ENCODE results near the gene RAB3B.

DNA sequence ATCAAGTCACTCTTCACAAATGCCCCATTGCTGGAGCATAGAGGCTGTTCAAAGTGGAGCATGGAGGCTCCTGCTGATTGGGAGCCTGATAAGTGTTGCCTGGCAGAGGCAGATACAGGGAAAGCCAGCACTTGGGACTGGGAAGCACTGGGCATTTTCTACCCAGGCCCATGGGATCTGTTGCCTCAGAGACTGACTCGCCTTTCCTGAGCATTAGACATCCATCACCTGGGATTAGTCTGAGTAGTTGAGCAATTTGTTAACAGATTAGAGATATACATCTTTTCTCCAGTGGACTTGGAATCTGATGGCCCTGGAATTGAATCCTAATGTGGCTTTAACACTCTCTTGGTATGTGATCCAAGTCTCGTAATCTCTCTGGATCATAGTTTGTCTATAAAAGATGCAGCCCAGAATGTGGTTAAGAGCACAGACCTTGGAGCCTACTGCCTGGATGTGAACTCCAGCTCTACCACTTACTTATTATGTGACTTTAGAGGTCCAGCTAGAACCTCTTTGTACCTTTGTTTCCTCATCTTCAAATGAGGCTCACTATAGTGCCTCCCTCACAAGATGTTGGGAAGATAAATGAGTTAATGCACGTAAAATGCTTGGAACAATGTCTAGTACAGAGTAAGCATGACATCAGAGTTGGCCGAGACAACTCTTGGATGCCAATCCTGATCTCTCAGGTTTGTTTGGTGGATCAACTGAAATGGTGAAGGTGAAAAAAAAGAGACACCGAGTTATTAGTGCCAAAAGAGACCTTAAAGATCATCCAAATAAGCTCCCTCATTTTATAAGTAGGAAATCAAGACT, 73.7 kb downstream of the RAB3B start:
- no peak for TF ChIP-seq POLR2A (IDR thresholded peaks at IDR 0.05)
- TF ChIP-seq, protein P1, sequence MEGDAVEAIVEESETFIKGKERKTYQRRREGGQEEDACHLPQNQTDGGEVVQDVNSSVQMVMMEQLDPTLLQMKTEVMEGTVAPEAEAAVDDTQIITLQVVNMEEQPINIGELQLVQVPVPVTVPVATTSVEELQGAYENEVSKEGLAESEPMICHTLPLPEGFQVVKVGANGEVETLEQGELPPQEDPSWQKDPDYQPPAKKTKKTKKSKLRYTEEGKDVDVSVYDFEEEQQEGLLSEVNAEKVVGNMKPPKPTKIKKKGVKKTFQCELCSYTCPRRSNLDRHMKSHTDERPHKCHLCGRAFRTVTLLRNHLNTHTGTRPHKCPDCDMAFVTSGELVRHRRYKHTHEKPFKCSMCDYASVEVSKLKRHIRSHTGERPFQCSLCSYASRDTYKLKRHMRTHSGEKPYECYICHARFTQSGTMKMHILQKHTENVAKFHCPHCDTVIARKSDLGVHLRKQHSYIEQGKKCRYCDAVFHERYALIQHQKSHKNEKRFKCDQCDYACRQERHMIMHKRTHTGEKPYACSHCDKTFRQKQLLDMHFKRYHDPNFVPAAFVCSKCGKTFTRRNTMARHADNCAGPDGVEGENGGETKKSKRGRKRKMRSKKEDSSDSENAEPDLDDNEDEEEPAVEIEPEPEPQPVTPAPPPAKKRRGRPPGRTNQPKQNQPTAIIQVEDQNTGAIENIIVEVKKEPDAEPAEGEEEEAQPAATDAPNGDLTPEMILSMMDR (IDR thresholded peaks at IDR 0.05 in 4 of 5, conservative IDR thresholded peaks at IDR 0.05 in 1 of 5), result no peak
